Activated T-helper 17 cell treated with anti-CD3 and anti-CD28 coated beads, Interleukin-2, amount 50 U/mL, for 72 hours (primary cell): Measurements from ENCODE around the gene ANKRD23. TPM values are rescaled to one million over a fixed set of nuclear protein-coding genes. Genes with fewer than 3 reads are reported as not detected.
A peak's percentile ranks its signal among the peaks of the same experiment; 100 is the strongest.
"Not testable (repeated sequence)": the region's sequence is repeated elsewhere in the genome, so short reads cannot be mapped to it uniquely, and the experiment has no call there.

ENCODE experiments used
- ATAC-seq: fragments of 150-1000 bp; cut with Tn5 transposase; replicated peaks from 2 replicates; pipeline ENCODE4 v1.10.0; 2021; ENCODE audit warnings: mild to moderate bottlenecking, moderate library complexity
- H3K27ac Mint-ChIP-seq: one replicate; pipeline ENCODE4 v1.8.0; 2022; ENCODE audit warnings: mixed read lengths
- H3K27me3 Mint-ChIP-seq: one replicate; pipeline ENCODE4 v1.8.0; 2022; ENCODE audit warnings: mixed read lengths
- H3K36me3 Mint-ChIP-seq: one replicate; pipeline ENCODE4 v1.8.0; 2022; ENCODE audit warnings: low read depth, mild to moderate bottlenecking, mixed read lengths
- H3K4me1 Mint-ChIP-seq: one replicate; pipeline ENCODE4 v1.8.0; 2022; ENCODE audit warnings: mixed read lengths
- H3K4me3 Mint-ChIP-seq: one replicate; pipeline ENCODE4 v1.8.0; 2022; ENCODE audit warnings: mild to moderate bottlenecking, mixed read lengths
- H3K9me3 Mint-ChIP-seq: one replicate; pipeline ENCODE4 v1.8.0; 2022; ENCODE audit warnings: mixed read lengths
- total RNA-seq, 2 donors: library from RNA; stranded (reverse); gene quantifications; one replicate each; pipeline ENCODE4 v1.2.3, GENCODE V29; 2022

Gene ANKRD23
- total RNA-seq, 2 donors from 2014 or later = 6.8 to 11.7 TPM

GRCh38 chr2:96870626-96871255 lies 26.9 kb upstream of the ANKRD23 start:
- Mint-ChIP-seq H3K27ac (peak overlapping the region; percentile 74), H3K36me3 (no peaks in the 10 kb centered on the region), H3K4me3 (peak overlapping the region; percentile 73), H3K4me1 (peaks cover 15% of the 10 kb centered on the region), H3K27me3 (peaks cover 2% of the 10 kb centered on the region), H3K9me3 (no peaks in the 10 kb centered on the region)
- ATAC-seq = peak; percentile 45

- peaks cover 2% of the 10 kb centered on the region for H3K27me3 Mint-ChIP-seq
- peak; percentile 19 for ATAC-seq
- peaks cover 15% of the 10 kb centered on the region for H3K4me1 Mint-ChIP-seq
- H3K27ac Mint-ChIP-seq = peak within 1 kb of the TSS; percentile 74
- no peaks in the 10 kb centered on the region for H3K36me3 Mint-ChIP-seq
- H3K9me3 Mint-ChIP-seq = no peaks in the 10 kb centered on the region
- peak within 1 kb of the TSS; percentile 73 for H3K4me3 Mint-ChIP-seq
Measured at GRCh38 chr2:96869822-96870625, 26.2 kb upstream of the ANKRD23 start, which contains the start of gene SEMA4C. SEMA4C (minus strand) TSS chr2:96870080; CDS start chr2:96867886, 2,194 bp downstream.

- Mint-ChIP-seq H3K36me3 (no peaks in the 10 kb centered on the region), H3K27ac (no peak overlapping the region), H3K4me1 (peaks cover 14% of the 10 kb centered on the region), H3K27me3 (peaks cover 2% of the 10 kb centered on the region), H3K9me3 (no peaks in the 10 kb centered on the region), H3K4me3 (no peak overlapping the region)
- ATAC-seq = peak; percentile 4
Measured at GRCh38 chr2:96869281-96869821, 25.5 kb upstream of the ANKRD23 start.

- H3K27ac Mint-ChIP-seq = peak overlapping the region; percentile 85
- H3K36me3 Mint-ChIP-seq = no peaks in the 10 kb centered on the region
- H3K4me1 Mint-ChIP-seq = peaks cover 12% of the 10 kb centered on the region
- H3K4me3 Mint-ChIP-seq = peak overlapping the region; percentile 77
- peaks cover 2% of the 10 kb centered on the region for H3K27me3 Mint-ChIP-seq
- no peaks in the 10 kb centered on the region for H3K9me3 Mint-ChIP-seq
- peak; percentile 59 for ATAC-seq
Measured at GRCh38 chr2:96868555-96869280, 24.9 kb upstream of the ANKRD23 start.

- Mint-ChIP-seq H3K4me1 (peaks cover 7% of the 10 kb centered on the region), H3K9me3 (no peaks in the 10 kb centered on the region), H3K27ac (peak overlapping the region; percentile 85), H3K4me3 (peak overlapping the region; percentile 77), H3K27me3 (peaks cover 2% of the 10 kb centered on the region), H3K36me3 (peaks cover 4% of the 10 kb centered on the region)
- peak; percentile 33 for ATAC-seq
Measured at GRCh38 chr2:96867756-96868554, 24.1 kb upstream of the ANKRD23 start.

- Mint-ChIP-seq H3K27ac (peak overlapping the region; percentile 85), H3K27me3 (peaks cover 2% of the 10 kb centered on the region), H3K9me3 (no peaks in the 10 kb centered on the region), H3K4me1 (peaks cover 5% of the 10 kb centered on the region), H3K36me3 (peaks cover 10% of the 10 kb centered on the region), H3K4me3 (peak overlapping the region; percentile 77)
- no peak for ATAC-seq
Measured at GRCh38 chr2:96866986-96867755, 23.4 kb upstream of the ANKRD23 start.

- Mint-ChIP-seq H3K27me3 (peaks cover 2% of the 10 kb centered on the region), H3K4me3 (peak overlapping the region; percentile 77), H3K27ac (peak overlapping the region; percentile 36), H3K4me1 (peaks cover 5% of the 10 kb centered on the region), H3K9me3 (no peaks in the 10 kb centered on the region), H3K36me3 (peaks cover 16% of the 10 kb centered on the region)
- no peak for ATAC-seq
Measured at GRCh38 chr2:96866586-96866985, 22.8 kb upstream of the ANKRD23 start.

GRCh38 chr2:96866149-96866548 lies 22.3 kb upstream of the ANKRD23 start:
- Mint-ChIP-seq H3K27ac (no peak overlapping the region), H3K27me3 (peaks cover 2% of the 10 kb centered on the region), H3K4me1 (peaks cover 5% of the 10 kb centered on the region), H3K36me3 (peaks cover 19% of the 10 kb centered on the region), H3K4me3 (no peak overlapping the region), H3K9me3 (no peaks in the 10 kb centered on the region)
- no peak for ATAC-seq

GRCh38 chr2:96865654-96866053 lies 21.8 kb upstream of the ANKRD23 start:
- peaks cover 2% of the 10 kb centered on the region for H3K27me3 Mint-ChIP-seq
- H3K36me3 Mint-ChIP-seq = peaks cover 19% of the 10 kb centered on the region
- H3K27ac Mint-ChIP-seq = no peak overlapping the region
- no peaks in the 10 kb centered on the region for H3K9me3 Mint-ChIP-seq
- peaks cover 3% of the 10 kb centered on the region for H3K4me1 Mint-ChIP-seq
- no peak overlapping the region for H3K4me3 Mint-ChIP-seq
- ATAC-seq = no peak

- Mint-ChIP-seq H3K4me1 (peaks cover 6% of the 10 kb centered on the region), H3K9me3 (no peaks in the 10 kb centered on the region), H3K4me3 (no peak overlapping the region), H3K27me3 (no peaks in the 10 kb centered on the region), H3K36me3 (peaks cover 19% of the 10 kb centered on the region), H3K27ac (no peak overlapping the region)
- ATAC-seq = no peak
Measured at GRCh38 chr2:96864343-96865091, 20.7 kb upstream of the ANKRD23 start.

- Mint-ChIP-seq H3K4me3 (no peak overlapping the region), H3K27ac (no peak overlapping the region), H3K9me3 (no peaks in the 10 kb centered on the region), H3K4me1 (peaks cover 6% of the 10 kb centered on the region), H3K36me3 (peaks cover 19% of the 10 kb centered on the region), H3K27me3 (no peaks in the 10 kb centered on the region)
- ATAC-seq = no peak
Measured at GRCh38 chr2:96863575-96864342, 19.9 kb upstream of the ANKRD23 start.

GRCh38 chr2:96863056-96863455 lies 19.2 kb upstream of the ANKRD23 start:
- not testable (repeated sequence) for H3K27ac Mint-ChIP-seq, H3K9me3 Mint-ChIP-seq, H3K27me3 Mint-ChIP-seq, ATAC-seq, H3K4me1 Mint-ChIP-seq, H3K4me3 Mint-ChIP-seq
- H3K36me3 Mint-ChIP-seq = peaks cover 19% of the 10 kb centered on the region
